Right ventricle myocardium inferior (tissue), 1 donor: ENCODE measurements around the gene POLR3H. TPM values are rescaled to one million over a fixed set of nuclear protein-coding genes. Genes with fewer than 3 reads are reported as not detected.

Experiments used
- ATAC-seq: fragments of 200-7000 bp; cut with Tn5 transposase; one replicate; pipeline ENCODE4 v1.9.1; 2020; ENCODE audit warnings: mild to moderate bottlenecking, moderate library complexity
- DNase-seq: peaks from one replicate; pipeline ENCODE4 v3.0.0; 2021; ENCODE audit errors: missing footprints
- intact Hi-C: fragments of 100-400 bp; cut with DNase I; formaldehyde crosslinking; loops from one replicate; pipeline ENCODE4 v1.11.0; 2022
- total RNA-seq: library from RNA; stranded (reverse); fragmentation: NEBNext Ultra II Directional; extraction: Animal tissue kit (Norgen Biotek cat#: 25700); gene quantifications from one replicate; pipeline ENCODE4 v1.2.1, GENCODE V29; 2021
- donor health status: DM: no; HTN: yes; CAD: no; lungs with severe emphysema.

POLR3H gene
- total RNA-seq, 1 donor from 2014 or later = 20.1 TPM

- DNase-seq (peak; percentile 51), ATAC-seq (no peak)
- intact Hi-C loops = loop anchor here (2.0 kb wide), 1 partner anchor 121 kb away; no protein-coding TSS in a partner anchor
Measured at GRCh38 chr22:41525450-41526225, 18.6 kb downstream of the POLR3H start.

DNA sequence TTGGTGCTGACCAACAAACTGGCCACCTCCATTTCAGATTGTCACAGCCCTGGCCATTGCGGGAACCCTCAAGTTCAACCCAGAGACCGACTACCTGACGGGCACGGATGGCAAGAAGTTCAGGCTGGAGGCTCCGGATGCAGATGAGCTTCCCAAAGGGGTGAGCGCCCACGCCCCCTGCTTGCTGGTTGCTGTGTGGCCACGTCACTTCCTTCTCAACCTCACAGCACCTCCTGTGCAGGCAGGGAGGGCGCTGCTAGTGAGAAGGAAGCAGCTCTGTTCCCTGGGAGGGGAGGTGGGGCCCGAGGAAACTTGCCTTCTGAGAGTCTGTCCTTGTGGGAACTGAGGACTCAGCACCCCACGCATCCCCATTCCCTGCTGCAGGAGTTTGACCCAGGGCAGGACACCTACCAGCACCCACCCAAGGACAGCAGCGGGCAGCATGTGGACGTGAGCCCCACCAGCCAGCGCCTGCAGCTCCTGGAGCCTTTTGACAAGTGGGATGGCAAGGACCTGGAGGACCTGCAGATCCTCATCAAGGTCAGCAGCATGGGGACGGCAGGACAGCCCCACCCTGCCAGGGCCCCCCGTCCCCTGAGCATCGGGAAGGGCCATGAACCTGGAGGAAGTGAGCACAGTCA is 19.3 kb downstream of the POLR3H start:
- DNase-seq (peak; percentile 74), ATAC-seq (no peak)
- intact Hi-C loops = loop anchor here (2.0 kb wide), 1 partner anchor 120 kb away; no protein-coding TSS in a partner anchor

DNA sequence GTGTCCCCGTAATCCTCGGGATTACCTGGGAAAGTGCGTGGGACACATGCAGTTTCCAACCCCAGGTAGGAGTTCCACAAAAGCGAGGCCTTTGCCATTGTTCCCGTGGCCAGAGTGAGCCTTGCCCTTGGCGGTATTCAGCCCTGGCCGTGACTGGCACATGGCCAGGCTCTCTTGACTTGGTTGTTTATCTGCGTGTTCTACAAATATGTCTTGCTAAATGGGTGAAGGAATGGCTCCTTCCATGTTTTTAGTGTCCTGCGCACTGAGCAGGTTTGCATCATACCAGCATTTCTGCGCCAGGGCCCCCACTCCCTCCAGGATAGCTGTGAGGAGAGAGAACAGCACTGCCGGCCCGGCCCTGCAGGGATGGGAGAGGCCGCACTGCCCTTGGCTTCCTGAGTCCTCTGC is 20.0 kb downstream of the POLR3H start:
- intact Hi-C loops = loop anchor here (2.0 kb wide), 1 partner anchor 119 kb away; no protein-coding TSS in a partner anchor
- DNase-seq (peak; percentile 86), ATAC-seq (peak; percentile 51)

DNA sequence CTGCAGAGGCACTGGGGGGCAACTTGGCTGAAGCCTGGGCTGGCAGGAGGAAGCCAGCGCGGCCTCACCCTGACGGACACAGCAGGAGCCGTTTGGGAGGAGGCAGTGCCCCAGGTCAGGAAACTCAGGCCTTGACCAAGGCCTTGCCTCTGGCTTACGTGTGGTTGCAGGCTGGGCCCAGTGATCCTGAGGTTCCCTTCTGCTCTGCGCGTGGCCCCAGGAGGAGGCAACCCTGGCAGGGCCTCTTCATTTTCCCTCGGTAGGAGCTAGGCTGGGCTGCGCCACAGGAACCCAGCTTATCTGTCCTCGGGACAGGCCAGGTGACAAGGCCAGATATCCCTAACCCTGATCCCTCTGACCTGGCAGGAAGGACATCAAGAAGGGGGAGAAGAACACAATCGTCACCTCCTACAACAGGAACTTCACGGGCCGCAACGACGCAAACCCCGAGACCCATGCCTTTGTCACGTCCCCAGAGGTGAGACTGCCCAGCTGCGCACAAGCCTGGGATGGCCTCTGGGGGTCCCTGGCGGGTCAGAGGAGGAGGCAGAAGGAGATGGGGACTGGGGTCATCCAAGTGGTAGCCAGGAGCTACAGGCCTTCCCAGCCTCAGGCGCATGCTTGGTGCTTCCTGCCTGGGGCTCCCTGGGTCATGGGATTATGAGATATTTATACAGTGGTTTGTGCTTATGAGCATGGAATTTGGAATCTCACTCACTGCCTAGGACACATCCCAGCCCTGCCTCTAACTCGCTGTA is 20.6 kb downstream of the POLR3H start:
- ATAC-seq = peak; percentile 38
- intact Hi-C loops = loop anchor here (2.0 kb wide), 1 partner anchor 119 kb away; no protein-coding TSS in a partner anchor
- peak; percentile 63 for DNase-seq

- DNase-seq = peak; percentile 5
- no peak for ATAC-seq
- intact Hi-C loops = no loop called here
Measured at GRCh38 chr22:41522813-41523212, 21.5 kb downstream of the POLR3H start.

GRCh38 chr22:41521126-41521525 is 23.1 kb downstream of the POLR3H start:
- DNase-seq = peak; percentile 5
- intact Hi-C loops = no loop called here
- no peak for ATAC-seq

DNA sequence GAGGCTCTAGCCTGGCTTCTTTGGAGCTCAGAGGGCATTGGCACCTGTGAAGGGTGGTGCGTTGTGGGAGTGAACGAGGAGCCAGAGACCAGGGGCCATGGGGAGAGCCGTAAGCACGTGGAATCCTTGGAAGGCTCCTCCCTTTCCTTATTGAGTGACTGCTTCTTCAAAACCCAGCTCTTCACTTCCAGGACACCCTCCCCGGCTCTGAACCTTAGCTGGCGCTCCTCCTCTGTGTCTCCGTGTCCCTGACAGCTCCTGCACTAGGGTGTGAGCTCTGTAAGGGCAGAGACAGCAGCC is 26.3 kb downstream of the POLR3H start:
- intact Hi-C loops = no loop called here
- ATAC-seq (no peak), DNase-seq (no peak)

DNA sequence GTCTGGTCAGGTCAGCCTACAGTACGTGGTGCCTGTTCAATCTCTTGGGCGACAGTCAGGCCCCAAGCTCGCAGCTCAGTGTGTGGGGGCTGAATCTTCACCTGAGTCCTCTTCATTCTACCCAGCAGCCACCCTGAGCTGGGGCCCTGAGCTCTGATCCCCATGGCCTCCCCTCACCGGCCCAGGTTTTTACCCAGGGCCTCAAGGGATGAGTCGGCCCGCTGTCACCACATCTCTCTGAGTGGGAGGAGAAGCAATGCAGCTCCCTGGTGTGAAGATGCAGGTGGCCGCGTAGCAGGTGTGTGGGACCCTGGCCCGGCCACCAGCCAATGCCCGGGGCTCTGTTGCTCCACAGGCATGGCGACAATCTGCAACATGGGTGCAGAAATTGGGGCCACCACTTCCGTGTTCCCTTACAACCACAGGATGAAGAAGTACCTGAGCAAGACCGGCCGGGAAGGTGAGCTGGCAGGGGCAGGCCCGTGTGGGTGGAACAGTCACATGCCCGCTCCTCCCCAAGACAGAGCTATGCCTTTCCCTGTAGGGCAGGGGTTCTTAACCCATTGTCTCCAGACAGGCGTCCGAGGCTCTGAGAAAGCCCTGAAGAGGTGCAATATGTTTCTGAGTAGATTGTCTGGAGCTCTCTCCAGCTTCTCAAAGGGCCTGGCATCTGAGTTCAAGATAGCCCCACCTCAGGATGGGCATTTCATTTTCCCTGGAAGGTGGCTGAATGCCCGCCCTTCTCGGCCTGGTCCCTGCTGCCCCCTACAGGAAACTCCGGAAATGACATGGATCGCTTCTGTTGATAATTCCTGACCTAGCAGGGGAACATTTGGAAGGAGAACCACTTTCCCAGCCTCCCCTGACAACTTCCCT is 26.9 kb downstream of the POLR3H start:
- DNase-seq (no peak), ATAC-seq (peak; percentile 26)
- intact Hi-C loops = loop anchor here (2.0 kb wide), 2 partner anchors 47 to 113 kb away; no protein-coding TSS in a partner anchor

DNA sequence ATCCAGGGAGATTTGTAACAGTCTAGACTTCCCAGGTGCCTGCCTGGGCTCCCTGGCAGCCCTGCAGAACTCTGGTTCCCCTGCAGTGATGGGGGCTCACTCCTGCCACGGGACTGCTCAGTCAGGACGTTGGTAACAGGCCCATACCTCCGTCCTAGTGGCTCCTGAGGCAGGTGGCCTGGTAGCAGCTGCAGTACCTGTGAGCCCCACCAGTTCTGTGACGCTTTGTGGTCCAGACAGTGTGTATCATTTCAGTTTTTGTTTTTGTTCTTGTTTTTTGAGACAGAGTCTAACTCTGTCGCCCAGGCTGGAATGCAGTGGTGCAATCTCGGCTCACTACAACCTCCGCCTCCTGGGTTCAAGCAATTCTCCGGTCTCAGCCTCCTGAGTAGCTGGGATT is 27.8 kb downstream of the POLR3H start:
- no peak for ATAC-seq
- DNase-seq = no peak
- intact Hi-C loops = loop anchor here (2.0 kb wide), 2 partner anchors 46 to 112 kb away; no protein-coding TSS in a partner anchor

- ATAC-seq = peak; percentile 26
- DNase-seq = no peak
- intact Hi-C loops = no loop called here
Measured at GRCh38 chr22:41513391-41513790, 30.9 kb downstream of the POLR3H start.

GRCh38 chr22:41512421-41513194 is 31.7 kb downstream of the POLR3H start:
- ATAC-seq (peak; percentile 58), DNase-seq (no peak)
- intact Hi-C loops = no loop called here

- no peak for DNase-seq
- intact Hi-C loops = no loop called here
Measured at GRCh38 chr22:41511521-41511968, 32.7 kb downstream of the POLR3H start.

DNA sequence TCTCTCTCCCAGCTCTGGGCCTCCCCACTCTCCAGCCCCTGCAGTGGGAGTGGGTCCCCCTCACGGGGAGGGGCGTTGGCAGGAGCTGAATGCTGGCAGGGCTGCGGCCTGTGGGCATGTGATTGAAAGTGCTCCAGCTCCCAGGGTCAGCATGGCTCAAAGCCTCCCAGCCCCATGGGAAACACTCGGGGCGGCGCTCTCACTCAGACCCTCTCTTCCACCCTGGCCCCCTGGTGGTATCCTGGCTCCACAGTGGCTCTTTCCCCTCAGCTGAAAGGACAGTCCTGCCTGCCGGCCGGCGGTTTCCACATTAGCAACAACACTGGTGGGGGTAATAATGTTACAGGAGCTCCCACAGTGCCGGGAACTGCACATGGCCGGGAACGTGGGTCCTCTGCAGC is 35.5 kb downstream of the POLR3H start:
- intact Hi-C loops = no loop called here
- ATAC-seq = peak; percentile 34

More at GRCh38 chr22:41511521-41511968, 32.7 kb downstream of the POLR3H start:
- peak; percentile 63 for ATAC-seq

GRCh38 chr22:41507330-41508063 is 36.8 kb downstream of the POLR3H start:
- DNase-seq = no peak
- intact Hi-C loops = no loop called here
- no peak for ATAC-seq

More for the DNA sequence above, 35.5 kb downstream of the POLR3H start:
- DNase-seq = no peak

GRCh38 chr22:41505511-41506220 is 38.6 kb downstream of the POLR3H start:
- ATAC-seq (no peak), DNase-seq (no peak)
- intact Hi-C loops = no loop called here

- ATAC-seq (no peak), DNase-seq (no peak)
- intact Hi-C loops = no loop called here
Measured at GRCh38 chr22:41504816-41505215, 39.5 kb downstream of the POLR3H start.
